Epithelial cell of proximal tubule (primary cell): ENCODE measurements around the gene HIBCH. TPM values are rescaled to one million over a fixed set of nuclear protein-coding genes. Genes with fewer than 3 reads are reported as not detected.

Source experiments
- DNase-seq: peaks from one replicate; pipeline ENCODE4 v3.0.0-alpha.2; 2011; ENCODE audit warnings: low read depth
- H3K4me3 ChIP-seq: 2 replicates; pipeline ENCODE4 v1.5.1; 2011; ENCODE audit warnings: low read depth, mild to moderate bottlenecking, low read length
- CTCF ChIP-seq: conservative IDR thresholded peaks from 2 replicates; pipeline ENCODE4 v1.5.1; 2012; ENCODE audit warnings: low read depth, mild to moderate bottlenecking, low read length
- total RNA-seq: library from RNA; depleted of rRNA; stranded (reverse); fragments of >200 nt; gene quantifications from 2 replicates; pipeline ENCODE4 v1.2.3, GENCODE V29; 2015

HIBCH gene
- total RNA-seq, 1 donor from 2014 or later = 12.2 TPM

GRCh38 chr2:190221429-190221828 is 98.2 kb downstream of the HIBCH start:
- H3K4me3 ChIP-seq = no peak overlapping the region
- DNase-seq = no peak
- TF ChIP-seq CTCF = no peak

- no peak overlapping the region for H3K4me3 ChIP-seq
- no peak for TF ChIP-seq CTCF
- DNase-seq = no peak
Measured at GRCh38 chr2:190219186-190219585, 100.4 kb downstream of the HIBCH start.

GRCh38 chr2:190217616-190218015 is 102.0 kb downstream of the HIBCH start:
- no peak for TF ChIP-seq CTCF
- H3K4me3 ChIP-seq = no peak overlapping the region
- no peak for DNase-seq

GRCh38 chr2:190216829-190217228 is 102.8 kb downstream of the HIBCH start:
- no peak for TF ChIP-seq CTCF
- no peak for DNase-seq

GRCh38 chr2:190215620-190216019 is 104.0 kb downstream of the HIBCH start:
- TF ChIP-seq CTCF = no peak
- H3K4me3 ChIP-seq = no peak overlapping the region
- no peak for DNase-seq

More at GRCh38 chr2:190216829-190217228, 102.8 kb downstream of the HIBCH start:
- H3K4me3 ChIP-seq = no peak overlapping the region

- no peak for DNase-seq
- no peak overlapping the region for H3K4me3 ChIP-seq
- no peak for TF ChIP-seq CTCF
Measured at GRCh38 chr2:190214426-190215194, 105.0 kb downstream of the HIBCH start.
